Left colon (tissue), 2 donors: Measurements from ENCODE around the gene PRSS2. TPM values are rescaled to one million over a fixed set of nuclear protein-coding genes. Genes with fewer than 3 reads are reported as not detected.

Experiments used
- ATAC-seq: fragments of 200-7000 bp; cut with Tn5 transposase; one replicate; pipeline ENCODE4 v1.9.1; 2020; ENCODE audit warnings: mild to moderate bottlenecking, moderate library complexity
- DNase-seq, 2 donors: peaks; one replicate each; pipeline ENCODE4 v3.0.0-alpha.2; 2020
- intact Hi-C, 2 donors: fragments of 100-400 bp; cut with DNase I in 1 of 2; cut with micrococcal nuclease in 1 of 2; formaldehyde crosslinking; loops; one replicate each; pipeline versions ENCODE4 v1.11.2 to v1.14.0; 2022; cut with DNase I, micrococcal nuclease
- total RNA-seq, 2 donors: library from RNA; stranded (reverse); fragmentation: NEBNext Ultra II Directional; extraction: Animal tissue kit (Norgen Biotek cat#: 25700); gene quantifications; one replicate each; pipeline ENCODE4 v1.2.1, GENCODE V29; 2021
- donor health status: DM: no; HTN: no; CAD: no.
- donor health status: DM: yes; HTN: yes; CAD: no.

The PRSS2 gene
- total RNA-seq, 2 donors from 2014 or later: 4.0 TPM; not detected in 1

DNA sequence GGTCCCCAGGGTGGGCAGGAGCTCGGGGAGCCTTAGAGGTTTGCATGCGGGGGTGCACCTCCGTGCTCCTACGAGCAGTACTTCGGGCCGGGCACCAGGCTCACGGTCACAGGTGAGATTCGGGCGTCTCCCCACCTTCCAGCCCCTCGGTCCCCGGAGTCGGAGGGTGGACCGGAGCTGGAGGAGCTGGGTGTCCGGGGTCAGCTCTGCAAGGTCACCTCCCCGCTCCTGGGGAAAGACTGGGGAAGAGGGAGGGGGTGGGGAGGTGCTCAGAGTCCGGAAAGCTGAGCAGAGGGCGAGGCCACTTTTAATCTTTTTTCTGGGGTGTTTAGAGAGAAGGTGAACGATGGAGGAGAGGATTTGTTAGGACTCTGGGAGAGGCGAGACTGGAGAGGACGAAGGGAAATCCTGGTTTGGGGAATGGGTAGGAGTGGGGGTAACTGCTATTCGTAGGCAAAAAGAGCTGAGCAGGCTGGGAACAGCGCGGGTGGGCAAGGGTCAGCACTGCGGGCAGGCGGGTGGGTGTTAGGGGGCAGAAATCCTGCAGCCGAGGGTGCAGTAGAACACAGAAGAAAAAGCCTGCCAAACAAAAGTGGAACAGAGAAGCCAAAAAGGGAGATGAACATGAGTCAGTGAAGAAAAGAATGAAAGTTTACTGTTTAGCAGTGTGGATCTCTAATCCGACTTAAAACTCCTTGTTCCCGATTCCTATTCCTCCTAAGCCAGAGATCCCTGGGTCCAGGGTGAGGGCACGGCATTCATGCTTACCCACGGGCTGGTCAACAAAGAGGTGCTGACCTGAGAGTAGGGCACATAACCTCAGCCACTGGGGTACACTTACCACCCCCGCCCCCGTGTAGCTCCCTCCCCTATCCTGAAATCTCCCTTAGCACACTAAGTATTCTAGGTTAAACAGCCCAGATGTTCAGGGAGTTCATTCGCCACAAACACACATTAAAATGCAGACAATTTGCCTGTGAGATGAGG is 26.9 kb downstream of the PRSS2 start:
- intact Hi-C loops: no loop called here
- ATAC-seq (no peak), DNase-seq (peak in 1 of 2 donors; percentile 22)

- DNase-seq (no peak), ATAC-seq (no peak)
- intact Hi-C loops: no loop called here
Measured at GRCh38 chr7:142798451-142799436, 28.0 kb downstream of the PRSS2 start.

DNA sequence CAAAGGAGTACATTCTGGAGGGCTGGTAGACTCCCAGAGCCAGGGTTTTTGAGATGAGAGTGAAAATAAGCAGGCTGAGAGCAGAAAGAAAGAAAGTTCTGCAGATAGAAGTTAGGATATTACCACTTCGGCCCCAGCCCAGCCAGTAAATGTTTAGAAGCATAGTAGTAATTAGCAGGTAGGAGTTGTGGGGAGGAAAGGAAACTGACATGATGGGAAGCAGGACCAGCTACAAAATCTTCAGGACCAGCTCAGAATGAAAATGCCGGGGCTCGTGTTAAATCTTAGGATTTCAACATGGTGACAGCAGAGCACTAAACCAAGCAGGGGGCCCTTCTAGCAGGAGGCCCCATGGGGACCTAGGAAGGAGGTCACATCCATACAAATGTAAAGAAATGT is 28.7 kb downstream of the PRSS2 start:
- intact Hi-C loops: no loop called here
- no peak for ATAC-seq
- no peak for DNase-seq

DNA sequence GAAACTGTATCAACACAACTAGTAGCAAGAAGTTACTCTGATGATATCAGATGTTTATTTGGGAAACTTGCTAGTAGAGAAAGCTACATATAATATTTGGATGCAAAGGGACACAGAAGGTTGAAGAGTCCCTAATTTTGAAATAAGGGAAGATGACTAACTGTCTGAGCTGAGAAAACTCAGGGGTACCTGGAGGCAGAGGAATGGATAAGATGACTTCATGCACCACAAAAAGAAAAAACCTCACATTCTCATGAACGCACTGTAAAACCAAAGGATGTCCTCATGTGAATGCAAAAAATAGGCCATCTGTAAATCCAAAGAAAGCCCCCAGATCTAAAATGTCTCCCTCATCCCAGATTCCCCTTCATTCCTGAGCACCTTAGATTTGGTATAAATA is 29.3 kb downstream of the PRSS2 start:
- no peak for DNase-seq
- intact Hi-C loops: no loop called here
- ATAC-seq: no peak

- intact Hi-C loops: no loop called here
- ATAC-seq: no peak
- DNase-seq: no peak
Measured at GRCh38 chr7:142800699-142801260, 30.0 kb downstream of the PRSS2 start.

DNA sequence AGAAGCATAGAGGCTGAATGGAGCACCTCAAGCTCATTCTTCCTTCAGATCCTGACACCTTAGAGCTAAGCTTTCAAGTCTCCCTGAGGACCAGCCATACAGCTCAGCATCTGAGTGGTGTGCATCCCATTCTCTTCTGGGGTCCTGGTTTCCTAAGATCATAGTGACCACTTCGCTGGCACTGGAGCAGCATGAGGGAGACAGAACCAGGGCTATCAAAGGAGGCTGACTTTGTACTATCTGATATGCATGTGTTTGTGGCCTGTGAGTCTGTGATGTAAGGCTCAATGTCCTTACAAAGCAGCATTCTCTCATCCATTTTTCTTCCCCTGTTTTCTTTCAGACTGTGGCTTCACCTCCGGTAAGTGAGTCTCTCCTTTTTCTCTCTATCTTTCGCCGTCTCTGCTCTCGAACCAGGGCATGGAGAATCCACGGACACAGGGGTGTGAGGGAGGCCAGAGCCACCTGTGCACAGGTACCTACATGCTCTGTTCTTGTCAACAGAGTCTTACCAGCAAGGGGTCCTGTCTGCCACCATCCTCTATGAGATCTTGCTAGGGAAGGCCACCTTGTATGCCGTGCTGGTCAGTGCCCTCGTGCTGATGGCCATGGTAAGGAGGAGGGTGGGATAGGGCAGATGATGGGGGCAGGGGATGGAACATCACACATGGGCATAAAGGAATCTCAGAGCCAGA is 31.0 kb downstream of the PRSS2 start:
- intact Hi-C loops: no loop called here
- DNase-seq (no peak), ATAC-seq (no peak)

DNA sequence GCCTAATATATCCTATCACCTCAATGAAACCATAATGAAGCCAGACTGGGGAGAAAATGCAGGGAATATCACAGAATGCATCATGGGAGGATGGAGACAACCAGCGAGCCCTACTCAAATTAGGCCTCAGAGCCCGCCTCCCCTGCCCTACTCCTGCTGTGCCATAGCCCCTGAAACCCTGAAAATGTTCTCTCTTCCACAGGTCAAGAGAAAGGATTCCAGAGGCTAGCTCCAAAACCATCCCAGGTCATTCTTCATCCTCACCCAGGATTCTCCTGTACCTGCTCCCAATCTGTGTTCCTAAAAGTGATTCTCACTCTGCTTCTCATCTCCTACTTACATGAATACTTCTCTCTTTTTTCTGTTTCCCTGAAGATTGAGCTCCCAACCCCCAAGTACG is 31.5 kb downstream of the PRSS2 start:
- intact Hi-C loops: no loop called here
- no peak for DNase-seq
- ATAC-seq: no peak

DNA sequence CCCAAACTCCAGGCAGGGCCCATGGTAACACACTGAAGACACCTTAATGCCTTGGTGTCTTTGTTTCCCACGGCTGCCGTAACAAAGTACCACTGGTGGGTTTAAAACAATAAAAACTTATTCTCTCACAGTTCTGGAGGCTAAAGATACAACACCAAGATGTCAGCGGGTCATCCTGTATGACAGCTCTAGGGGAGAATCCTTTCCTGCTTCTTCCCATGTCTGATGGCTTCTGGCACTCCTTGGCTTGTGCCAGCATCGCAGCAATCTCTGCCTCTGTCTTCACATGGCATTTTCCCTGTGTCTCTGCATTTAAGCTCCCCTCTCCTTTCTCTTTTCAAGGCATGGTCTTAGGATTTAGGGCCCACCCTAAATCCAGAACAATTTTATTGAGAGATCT is 33.1 kb downstream of the PRSS2 start:
- DNase-seq (no peak), ATAC-seq (no peak)
- intact Hi-C loops: no loop called here

DNA sequence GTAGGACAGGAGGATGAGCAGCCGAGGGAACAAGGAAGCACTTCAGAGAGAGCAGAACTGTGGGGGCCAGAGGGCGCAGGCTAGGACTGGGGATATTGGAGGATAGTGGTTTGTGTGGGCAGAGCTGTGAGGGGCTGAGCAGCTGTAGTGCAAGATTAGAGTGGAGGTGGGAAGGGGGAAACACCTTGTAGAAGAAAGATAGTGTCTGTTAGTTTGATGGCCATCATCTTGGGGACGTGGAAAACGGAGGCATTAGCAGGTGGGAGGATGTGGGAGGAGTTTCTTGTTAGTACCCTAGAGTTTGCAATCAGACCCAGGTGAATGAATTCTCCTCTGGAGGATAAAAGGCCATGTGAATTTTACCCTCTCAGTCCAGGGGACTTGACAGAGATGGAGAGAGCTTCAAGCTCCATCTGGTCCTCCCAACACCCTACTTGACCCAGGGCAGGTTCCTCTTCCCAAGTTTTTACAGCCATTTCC is 34.0 kb downstream of the PRSS2 start:
- intact Hi-C loops: no loop called here
- no peak for DNase-seq
- no peak for ATAC-seq

GRCh38 chr7:142805350-142806021 is 34.7 kb downstream of the PRSS2 start:
- no peak for DNase-seq

DNA sequence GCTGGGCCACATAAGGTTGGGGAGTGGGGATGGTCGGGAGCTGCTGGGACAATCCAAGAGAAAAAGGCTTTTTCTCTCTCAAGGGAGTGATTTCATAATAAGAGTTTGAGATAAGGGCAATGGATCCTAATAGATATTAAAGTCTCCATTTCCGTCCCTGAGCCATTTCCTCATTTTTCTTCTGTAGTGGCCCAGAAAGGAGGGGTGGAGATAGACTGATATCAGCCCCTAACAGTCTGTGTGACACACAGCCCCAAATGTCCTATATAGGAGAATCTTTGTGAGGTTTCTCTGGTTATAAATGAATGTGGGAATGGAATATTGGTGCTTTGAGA is 35.2 kb downstream of the PRSS2 start:
- no peak for ATAC-seq
- no peak for DNase-seq
- intact Hi-C loops: no loop called here

More at GRCh38 chr7:142805350-142806021, 34.7 kb downstream of the PRSS2 start:
- ATAC-seq: no peak
- intact Hi-C loops: no loop called here

DNA sequence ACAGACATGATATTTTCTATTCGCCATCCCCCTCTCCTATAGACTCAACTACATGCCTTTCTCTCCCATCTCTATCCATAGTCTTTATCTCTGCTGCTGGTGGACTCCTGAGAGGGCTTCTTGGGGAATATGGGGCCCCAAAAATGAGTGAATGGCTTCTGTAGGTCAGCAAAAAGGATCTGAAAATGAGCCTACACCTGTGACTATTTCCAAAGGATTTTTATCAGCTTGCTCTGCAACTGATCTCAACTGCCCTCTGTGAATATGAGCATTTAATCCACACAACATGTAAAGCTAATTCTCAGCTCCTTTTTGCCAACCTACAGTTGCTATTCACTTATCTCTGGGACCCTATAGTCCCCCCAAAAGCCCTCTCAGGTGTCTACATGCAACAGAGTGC is 36.2 kb downstream of the PRSS2 start:
- ATAC-seq (no peak), DNase-seq (no peak)
- intact Hi-C loops: no loop called here

GRCh38 chr7:142807855-142808460 is 37.2 kb downstream of the PRSS2 start:
- no peak for DNase-seq
- intact Hi-C loops: no loop called here
- no peak for ATAC-seq

DNA sequence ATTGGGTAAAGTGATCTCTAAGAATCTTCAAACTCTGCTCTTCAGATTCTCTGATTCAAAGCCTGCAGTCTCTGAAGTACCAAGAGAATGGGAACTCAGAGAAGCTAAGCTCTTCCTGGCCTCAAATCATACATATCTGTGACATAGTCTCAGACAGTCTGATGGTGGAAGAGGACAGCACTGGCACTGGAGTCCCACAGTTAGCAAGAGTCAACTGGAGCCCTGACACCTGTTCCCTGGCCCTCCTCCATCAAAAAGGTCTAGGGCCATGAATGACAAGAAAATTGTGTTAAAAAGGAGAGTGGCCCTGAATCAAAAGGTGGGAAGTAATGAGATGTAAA is 37.7 kb downstream of the PRSS2 start:
- DNase-seq (no peak), ATAC-seq (no peak)
- intact Hi-C loops: no loop called here

GRCh38 chr7:142808802-142809583 is 38.2 kb downstream of the PRSS2 start:
- ATAC-seq: peak; percentile 75
- DNase-seq: peak; percentile 35 to 66
- intact Hi-C loops: no loop called here

- ATAC-seq (no peak), DNase-seq (no peak)
- intact Hi-C loops: no loop called here
Measured at GRCh38 chr7:142809671-142810070, 38.9 kb downstream of the PRSS2 start.

DNA sequence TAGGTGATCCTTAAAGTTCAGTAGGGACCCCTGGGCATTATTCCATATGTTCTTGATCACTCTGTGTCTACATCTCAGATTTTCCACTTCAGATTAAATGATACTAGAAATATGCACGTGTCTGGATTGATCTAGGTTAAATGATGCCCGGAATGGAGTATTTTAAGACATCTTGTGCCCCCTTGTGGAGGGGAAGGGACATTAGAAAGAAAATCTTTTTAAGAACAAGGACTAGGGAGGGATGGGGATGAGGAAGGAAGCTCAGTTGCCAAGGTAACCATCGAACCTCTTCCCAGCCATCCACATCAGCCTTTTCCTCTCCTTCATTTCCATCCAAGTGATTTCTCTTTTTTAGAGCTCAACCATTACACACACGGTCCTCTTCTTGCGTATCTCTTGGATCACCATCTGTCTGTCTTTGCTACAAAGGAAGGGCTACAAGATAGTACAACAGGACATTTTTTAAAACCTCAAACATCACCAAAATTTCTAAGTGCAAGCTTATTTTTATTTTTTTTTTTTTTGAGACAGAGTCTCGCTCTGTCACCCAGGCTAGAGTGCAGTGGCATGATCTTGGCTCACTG is 40.5 kb downstream of the PRSS2 start:
- peak; percentile 45 for ATAC-seq
- intact Hi-C loops: no loop called here
- no peak for DNase-seq
